ENCODE measurements around the gene CDC42SE2. TPM values are rescaled to one million over a fixed set of nuclear protein-coding genes. Genes with fewer than 3 reads are reported as not detected.

CDC42SE2 gene
- total and polyA plus RNA-seq, 2 of the 4 experiments (the other 2 are of a cell fraction) = 12.5 to 19.4 TPM

DNA sequence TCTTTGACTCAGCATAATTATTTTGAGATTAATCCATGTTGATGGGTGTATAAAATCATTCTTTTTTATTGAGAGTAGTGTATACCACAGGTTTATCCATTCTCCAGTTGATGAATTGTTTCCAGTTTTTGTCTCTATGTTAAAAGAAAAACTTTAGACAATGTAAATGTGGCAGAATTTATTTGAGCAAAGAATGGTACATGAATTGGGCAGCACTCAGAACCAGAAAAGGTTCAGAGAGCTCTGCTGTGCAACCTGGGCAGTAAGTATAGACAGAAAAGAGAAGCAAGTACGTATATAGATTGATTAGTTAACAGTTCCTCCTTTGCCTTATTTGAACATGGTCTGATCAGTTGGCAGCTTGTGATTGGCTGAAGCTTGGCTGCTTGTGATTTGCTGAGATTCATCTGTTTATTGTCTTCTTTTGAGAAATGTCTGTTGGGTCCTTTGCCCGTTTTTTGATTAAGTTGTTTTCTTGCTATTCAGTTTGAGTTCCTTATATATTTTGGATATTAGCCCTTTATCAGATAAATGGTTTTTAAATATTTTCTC is 41.4 kb downstream of the CDC42SE2 start:
- Histone ChIP-seq H3K14ac (replicated peaks; ENCODE audit: low read depth, low read length) (peak overlapping the region; percentile 5; the same call in 1 of the 2 replicates), H2BK15ac (ENCODE audit: low read depth, low read length) (no peak overlapping the region), H3K9me3 (ENCODE audit: control insufficient read depth, insufficient read depth, low read length) (no peaks in the 10 kb centered on the region), H2AK5ac (ENCODE audit: low read depth, low read length) (no peak overlapping the region), H2BK120ac (ENCODE audit: low read depth, low read length) (no peak overlapping the region), H3K36me3 (ENCODE audit: control insufficient read depth, insufficient read depth, low read length) (no peaks in the 10 kb centered on the region), H3K4me2 (ENCODE audit: low read depth, low read length) (no peak overlapping the region), H3K56ac (ENCODE audit: extremely low read depth, insufficient read depth, low read length) (no peak overlapping the region), H2BK20ac (ENCODE audit: low read depth, low read length) (no peak overlapping the region), H3K27me3 (ENCODE audit: control insufficient read depth, insufficient read depth, low read length) (no peaks in the 10 kb centered on the region), H2AK9ac (replicated peaks; ENCODE audit: low read depth, low read length, poor library complexity) (no peak overlapping the region), H4K91ac (ENCODE audit: insufficient read depth, low read depth, low read length) (no peak overlapping the region), H2BK5ac (ENCODE audit: low read depth, low read length, poor library complexity, severe bottlenecking) (no peak overlapping the region), H4K5ac (ENCODE audit: low read depth, low read length) (no peak overlapping the region), H3K9ac (ENCODE audit: low read depth, low read length) (no peak overlapping the region), H3K18ac (ENCODE audit: low read depth, low read length) (no peak overlapping the region), H3K4ac (ENCODE audit: low read depth, low read length) (no peak overlapping the region), H3K79me1 (ENCODE audit: low read depth in 1 of 2, low read length in 2 of 2) (peaks cover 11 to 27% of the 10 kb centered on the region in 2 experiments), H3K27ac (ENCODE audit: insufficient read depth, low read length) (no peak overlapping the region), H2AFZ (replicated peaks; ENCODE audit: low read length, poor library complexity) (no peak overlapping the region), H3K23ac (ENCODE audit: low read depth, low read length) (no peak overlapping the region), H3K4me3 (ENCODE audit: insufficient read depth, low read depth, low read length) (no peak overlapping the region), H3K9me1 (ENCODE audit: insufficient read depth, low read length) (no peaks in the 10 kb centered on the region), H3K4me1 (ENCODE audit: control insufficient read depth, insufficient read depth, low read length) (no peaks in the 10 kb centered on the region; the same call in 1 of the 2 replicates), H4K8ac (ENCODE audit: low read depth in 2 of 2, low read length in 2 of 2) (no peak overlapping the region), H4K20me1 (ENCODE audit: insufficient read depth, low read length) (peaks cover 17% of the 10 kb centered on the region; the same call in 1 of the 2 replicates)
- ChIA-PET CTCF (interaction anchor here (0.6 kb wide), 1 partner anchor 56 kb away, joined by 4 read pairs; no protein-coding TSS in a partner anchor), POLR2A (ENCODE audit: unreplicated experiment) (no interaction called here)
- dilution Hi-C loops (cut with HindIII; ENCODE audit: low sequenced_read_pairs, unreplicated experiment) = no loop called here
- 100% methylated on average over 1 of the region's 2 CpGs; no CpG with 5 or more reads in 1 of the 2 experiments for WGBS, 2 experiments (ENCODE audit: extremely low coverage in 2 of 2, insufficient read length in 1 of 2)
- ATAC-seq (ENCODE audit: low read depth) (no peak), DNase-seq (no peak)
- intact Hi-C loops (cut with micrococcal nuclease) = no loop called here
- TF ChIP-seq, protein P1, sequence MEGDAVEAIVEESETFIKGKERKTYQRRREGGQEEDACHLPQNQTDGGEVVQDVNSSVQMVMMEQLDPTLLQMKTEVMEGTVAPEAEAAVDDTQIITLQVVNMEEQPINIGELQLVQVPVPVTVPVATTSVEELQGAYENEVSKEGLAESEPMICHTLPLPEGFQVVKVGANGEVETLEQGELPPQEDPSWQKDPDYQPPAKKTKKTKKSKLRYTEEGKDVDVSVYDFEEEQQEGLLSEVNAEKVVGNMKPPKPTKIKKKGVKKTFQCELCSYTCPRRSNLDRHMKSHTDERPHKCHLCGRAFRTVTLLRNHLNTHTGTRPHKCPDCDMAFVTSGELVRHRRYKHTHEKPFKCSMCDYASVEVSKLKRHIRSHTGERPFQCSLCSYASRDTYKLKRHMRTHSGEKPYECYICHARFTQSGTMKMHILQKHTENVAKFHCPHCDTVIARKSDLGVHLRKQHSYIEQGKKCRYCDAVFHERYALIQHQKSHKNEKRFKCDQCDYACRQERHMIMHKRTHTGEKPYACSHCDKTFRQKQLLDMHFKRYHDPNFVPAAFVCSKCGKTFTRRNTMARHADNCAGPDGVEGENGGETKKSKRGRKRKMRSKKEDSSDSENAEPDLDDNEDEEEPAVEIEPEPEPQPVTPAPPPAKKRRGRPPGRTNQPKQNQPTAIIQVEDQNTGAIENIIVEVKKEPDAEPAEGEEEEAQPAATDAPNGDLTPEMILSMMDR (conservative IDR thresholded peaks at IDR 0.05; ENCODE audit: low read depth, low read length) = no peak
- TF ChIP-seq RAD21 (IDR thresholded peaks at IDR 0.05; ENCODE audit: low read length) = no peak
- TF ChIP-seq MAZ (IDR thresholded peaks at IDR 0.05; ENCODE audit: borderline replicate concordance, low read depth, low read length) = no peak
- TF ChIP-seq, protein P2, sequence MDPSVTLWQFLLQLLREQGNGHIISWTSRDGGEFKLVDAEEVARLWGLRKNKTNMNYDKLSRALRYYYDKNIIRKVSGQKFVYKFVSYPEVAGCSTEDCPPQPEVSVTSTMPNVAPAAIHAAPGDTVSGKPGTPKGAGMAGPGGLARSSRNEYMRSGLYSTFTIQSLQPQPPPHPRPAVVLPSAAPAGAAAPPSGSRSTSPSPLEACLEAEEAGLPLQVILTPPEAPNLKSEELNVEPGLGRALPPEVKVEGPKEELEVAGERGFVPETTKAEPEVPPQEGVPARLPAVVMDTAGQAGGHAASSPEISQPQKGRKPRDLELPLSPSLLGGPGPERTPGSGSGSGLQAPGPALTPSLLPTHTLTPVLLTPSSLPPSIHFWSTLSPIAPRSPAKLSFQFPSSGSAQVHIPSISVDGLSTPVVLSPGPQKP (IDR thresholded peaks at IDR 0.05; ENCODE audit: borderline replicate concordance, low read depth, low read length) = no peak
- no peak for TF ChIP-seq POLR2A (IDR thresholded peaks at IDR 0.05; ENCODE audit: low read depth, low read length)
- TF ChIP-seq NFE2L2 (IDR thresholded peaks at IDR 0.05; ENCODE audit: low read depth, low read length) = no peak
- TF ChIP-seq FOS (IDR thresholded peaks at IDR 0.05; ENCODE audit: low read depth, low read length) = no peak
- TF ChIP-seq RFX5 (IDR thresholded peaks at IDR 0.05; ENCODE audit: low read depth, low read length) = no peak
- no peak for TF ChIP-seq MAFK (IDR thresholded peaks at IDR 0.05; ENCODE audit: low read depth, low read length)
- TF ChIP-seq CEBPB (IDR thresholded peaks at IDR 0.05; ENCODE audit: low read depth, low read length) = no peak
- no peak for TF ChIP-seq SMC3 (IDR thresholded peaks at IDR 0.05; ENCODE audit: low read depth, low read length)
- TF ChIP-seq CHD1 (IDR thresholded peaks at IDR 0.05; ENCODE audit: low read depth, low read length) = no peak
- TF ChIP-seq, protein P3, sequence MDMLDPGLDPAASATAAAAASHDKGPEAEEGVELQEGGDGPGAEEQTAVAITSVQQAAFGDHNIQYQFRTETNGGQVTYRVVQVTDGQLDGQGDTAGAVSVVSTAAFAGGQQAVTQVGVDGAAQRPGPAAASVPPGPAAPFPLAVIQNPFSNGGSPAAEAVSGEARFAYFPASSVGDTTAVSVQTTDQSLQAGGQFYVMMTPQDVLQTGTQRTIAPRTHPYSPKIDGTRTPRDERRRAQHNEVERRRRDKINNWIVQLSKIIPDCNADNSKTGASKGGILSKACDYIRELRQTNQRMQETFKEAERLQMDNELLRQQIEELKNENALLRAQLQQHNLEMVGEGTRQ (IDR thresholded peaks at IDR 0.05; ENCODE audit: low read depth, low read length) = no peak
- TF ChIP-seq RCOR1 (IDR thresholded peaks at IDR 0.05; ENCODE audit: insufficient replicate concordance, low read length) = no peak
- no peak for TF ChIP-seq BHLHE40 (IDR thresholded peaks at IDR 0.05; ENCODE audit: low read depth, low read length)
- in situ Hi-C loops (cut with MboI; ENCODE audit: low sequenced_read_pairs) = no loop called here
- BruUV-seq (replicated peaks) = no TSS peak
